ENCODE measurements around the gene EPB41L2.

GRCh38 chr6:130993292-130993765 is 69.7 kb downstream of the EPB41L2 start:
- TF ChIP-seq, protein P1, sequence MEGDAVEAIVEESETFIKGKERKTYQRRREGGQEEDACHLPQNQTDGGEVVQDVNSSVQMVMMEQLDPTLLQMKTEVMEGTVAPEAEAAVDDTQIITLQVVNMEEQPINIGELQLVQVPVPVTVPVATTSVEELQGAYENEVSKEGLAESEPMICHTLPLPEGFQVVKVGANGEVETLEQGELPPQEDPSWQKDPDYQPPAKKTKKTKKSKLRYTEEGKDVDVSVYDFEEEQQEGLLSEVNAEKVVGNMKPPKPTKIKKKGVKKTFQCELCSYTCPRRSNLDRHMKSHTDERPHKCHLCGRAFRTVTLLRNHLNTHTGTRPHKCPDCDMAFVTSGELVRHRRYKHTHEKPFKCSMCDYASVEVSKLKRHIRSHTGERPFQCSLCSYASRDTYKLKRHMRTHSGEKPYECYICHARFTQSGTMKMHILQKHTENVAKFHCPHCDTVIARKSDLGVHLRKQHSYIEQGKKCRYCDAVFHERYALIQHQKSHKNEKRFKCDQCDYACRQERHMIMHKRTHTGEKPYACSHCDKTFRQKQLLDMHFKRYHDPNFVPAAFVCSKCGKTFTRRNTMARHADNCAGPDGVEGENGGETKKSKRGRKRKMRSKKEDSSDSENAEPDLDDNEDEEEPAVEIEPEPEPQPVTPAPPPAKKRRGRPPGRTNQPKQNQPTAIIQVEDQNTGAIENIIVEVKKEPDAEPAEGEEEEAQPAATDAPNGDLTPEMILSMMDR (conservative IDR thresholded peaks at IDR 0.05; ENCODE audit: low read depth in 2 of 2) = no peak
- TF ChIP-seq EZH2 (IDR thresholded peaks at IDR 0.05; ENCODE audit: low read depth, unreplicated experiment) (no peak), EZH2phosphoT487 (IDR thresholded peaks at IDR 0.05; ENCODE audit: unreplicated experiment) (no peak), POLR2AphosphoS5 (IDR thresholded peaks at IDR 0.05; ENCODE audit: low read depth) (no peak), CREB1 (CRISPR knock-in tag; IDR thresholded peaks at IDR 0.05; ENCODE audit: low read depth) (no peak), ZNF114 (CRISPR knock-in tag; IDR thresholded peaks at IDR 0.05) (no peak), JUNB (IDR thresholded peaks at IDR 0.05; ENCODE audit: unreplicated experiment) (no peak), NANOG (IDR thresholded peaks at IDR 0.05; ENCODE audit: borderline replicate concordance) (0 out of 2 replicates have a peak, but pooled peaks have one; percentile 7), ZNF331 (CRISPR knock-in tag; IDR thresholded peaks at IDR 0.05; ENCODE audit: low read depth) (no peak)
- TF ChIP-seq, protein P2, sequence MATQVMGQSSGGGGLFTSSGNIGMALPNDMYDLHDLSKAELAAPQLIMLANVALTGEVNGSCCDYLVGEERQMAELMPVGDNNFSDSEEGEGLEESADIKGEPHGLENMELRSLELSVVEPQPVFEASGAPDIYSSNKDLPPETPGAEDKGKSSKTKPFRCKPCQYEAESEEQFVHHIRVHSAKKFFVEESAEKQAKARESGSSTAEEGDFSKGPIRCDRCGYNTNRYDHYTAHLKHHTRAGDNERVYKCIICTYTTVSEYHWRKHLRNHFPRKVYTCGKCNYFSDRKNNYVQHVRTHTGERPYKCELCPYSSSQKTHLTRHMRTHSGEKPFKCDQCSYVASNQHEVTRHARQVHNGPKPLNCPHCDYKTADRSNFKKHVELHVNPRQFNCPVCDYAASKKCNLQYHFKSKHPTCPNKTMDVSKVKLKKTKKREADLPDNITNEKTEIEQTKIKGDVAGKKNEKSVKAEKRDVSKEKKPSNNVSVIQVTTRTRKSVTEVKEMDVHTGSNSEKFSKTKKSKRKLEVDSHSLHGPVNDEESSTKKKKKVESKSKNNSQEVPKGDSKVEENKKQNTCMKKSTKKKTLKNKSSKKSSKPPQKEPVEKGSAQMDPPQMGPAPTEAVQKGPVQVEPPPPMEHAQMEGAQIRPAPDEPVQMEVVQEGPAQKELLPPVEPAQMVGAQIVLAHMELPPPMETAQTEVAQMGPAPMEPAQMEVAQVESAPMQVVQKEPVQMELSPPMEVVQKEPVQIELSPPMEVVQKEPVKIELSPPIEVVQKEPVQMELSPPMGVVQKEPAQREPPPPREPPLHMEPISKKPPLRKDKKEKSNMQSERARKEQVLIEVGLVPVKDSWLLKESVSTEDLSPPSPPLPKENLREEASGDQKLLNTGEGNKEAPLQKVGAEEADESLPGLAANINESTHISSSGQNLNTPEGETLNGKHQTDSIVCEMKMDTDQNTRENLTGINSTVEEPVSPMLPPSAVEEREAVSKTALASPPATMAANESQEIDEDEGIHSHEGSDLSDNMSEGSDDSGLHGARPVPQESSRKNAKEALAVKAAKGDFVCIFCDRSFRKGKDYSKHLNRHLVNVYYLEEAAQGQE (IDR thresholded peaks at IDR 0.05; ENCODE audit: unreplicated experiment) = no peak
- TF ChIP-seq, protein P3, sequence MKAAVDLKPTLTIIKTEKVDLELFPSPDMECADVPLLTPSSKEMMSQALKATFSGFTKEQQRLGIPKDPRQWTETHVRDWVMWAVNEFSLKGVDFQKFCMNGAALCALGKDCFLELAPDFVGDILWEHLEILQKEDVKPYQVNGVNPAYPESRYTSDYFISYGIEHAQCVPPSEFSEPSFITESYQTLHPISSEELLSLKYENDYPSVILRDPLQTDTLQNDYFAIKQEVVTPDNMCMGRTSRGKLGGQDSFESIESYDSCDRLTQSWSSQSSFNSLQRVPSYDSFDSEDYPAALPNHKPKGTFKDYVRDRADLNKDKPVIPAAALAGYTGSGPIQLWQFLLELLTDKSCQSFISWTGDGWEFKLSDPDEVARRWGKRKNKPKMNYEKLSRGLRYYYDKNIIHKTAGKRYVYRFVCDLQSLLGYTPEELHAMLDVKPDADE (IDR thresholded peaks at IDR 0.05) = 0 out of 2 replicates have a peak, but pooled peaks have one; percentile 37

Data from GM23338 (cell line).